Keratinocyte (primary cell): Measurements from ENCODE around the gene GALNT2.

Experiments
- EZH2 ChIP-seq: IDR thresholded peaks from one replicate; pipeline ENCODE4 v1.6.1; 2012; ENCODE audit warnings: inconsistent platforms, mild to moderate bottlenecking, low read length, moderate library complexity
- TF ChIP-seq, protein P1 (sequence below), 3 experiments: IDR thresholded peaks in 1 of 3; conservative IDR thresholded peaks in 1 of 3; optimal IDR thresholded peaks in 1 of 3; 2 replicates in 2 of 3; 3 replicates in 1 of 3; pipeline versions ENCODE3 to v1.5.1; 2011; ENCODE audit warnings: low read length in 3 of 3, mild to moderate bottlenecking in 3 of 3, moderate library complexity in 2 of 3, control low read depth in 1 of 3, inconsistent platforms in 1 of 3; ENCODE audit not compliant: insufficient read depth in 2 of 3; ENCODE audit errors: extremely low read depth in 1 of 3

DNA sequence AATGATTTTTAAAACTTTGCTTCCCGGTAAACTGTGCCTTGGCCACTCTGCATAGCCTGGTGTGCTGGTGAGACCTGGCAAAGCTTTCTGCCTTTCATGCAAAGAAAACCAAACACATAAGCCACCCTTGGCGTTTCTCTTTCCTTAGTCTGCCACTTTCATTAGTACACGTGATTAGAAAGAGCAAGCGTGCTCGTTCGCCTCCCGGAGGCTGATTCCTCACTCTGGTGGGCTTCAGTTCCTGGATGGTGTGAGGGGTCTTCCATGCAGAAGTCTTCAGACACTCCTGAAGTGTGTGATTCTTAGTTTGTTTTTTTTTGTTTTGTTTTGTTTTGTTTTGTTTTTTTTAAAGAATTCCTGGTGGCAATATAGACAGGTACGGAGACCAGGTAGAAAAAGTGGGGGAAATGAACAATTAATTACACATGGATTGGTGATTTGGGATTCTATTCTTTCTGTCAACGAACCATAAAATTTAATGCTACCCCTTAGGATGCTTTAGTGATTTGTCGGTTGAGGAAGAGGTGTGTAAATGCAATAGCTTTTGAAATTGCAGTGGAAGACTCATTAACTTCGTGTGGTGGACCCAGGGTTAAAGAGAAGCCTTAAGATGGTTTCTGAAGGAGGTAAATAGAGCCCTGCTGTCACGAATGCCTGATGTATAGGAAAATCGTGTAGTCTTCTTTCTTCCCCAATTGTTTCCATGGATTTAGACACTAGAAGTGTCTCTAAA, 2.1 kb downstream of the GALNT2 start:
- TF ChIP-seq, protein P1, sequence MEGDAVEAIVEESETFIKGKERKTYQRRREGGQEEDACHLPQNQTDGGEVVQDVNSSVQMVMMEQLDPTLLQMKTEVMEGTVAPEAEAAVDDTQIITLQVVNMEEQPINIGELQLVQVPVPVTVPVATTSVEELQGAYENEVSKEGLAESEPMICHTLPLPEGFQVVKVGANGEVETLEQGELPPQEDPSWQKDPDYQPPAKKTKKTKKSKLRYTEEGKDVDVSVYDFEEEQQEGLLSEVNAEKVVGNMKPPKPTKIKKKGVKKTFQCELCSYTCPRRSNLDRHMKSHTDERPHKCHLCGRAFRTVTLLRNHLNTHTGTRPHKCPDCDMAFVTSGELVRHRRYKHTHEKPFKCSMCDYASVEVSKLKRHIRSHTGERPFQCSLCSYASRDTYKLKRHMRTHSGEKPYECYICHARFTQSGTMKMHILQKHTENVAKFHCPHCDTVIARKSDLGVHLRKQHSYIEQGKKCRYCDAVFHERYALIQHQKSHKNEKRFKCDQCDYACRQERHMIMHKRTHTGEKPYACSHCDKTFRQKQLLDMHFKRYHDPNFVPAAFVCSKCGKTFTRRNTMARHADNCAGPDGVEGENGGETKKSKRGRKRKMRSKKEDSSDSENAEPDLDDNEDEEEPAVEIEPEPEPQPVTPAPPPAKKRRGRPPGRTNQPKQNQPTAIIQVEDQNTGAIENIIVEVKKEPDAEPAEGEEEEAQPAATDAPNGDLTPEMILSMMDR (optimal IDR thresholded peaks at IDR 0.05 in 1 of 3, IDR thresholded peaks at IDR 0.05 in 1 of 3, conservative IDR thresholded peaks at IDR 0.05 in 1 of 3; ENCODE audit: extremely low read depth in 1 of 3, insufficient read depth in 2 of 3, low read length in 3 of 3), result no peak
- no peak for TF ChIP-seq EZH2
